Adrenal gland (tissue), 12 donors: ENCODE data around the gene HOXB1. TPM values are rescaled to one million over a fixed set of nuclear protein-coding genes. Genes with fewer than 3 reads are reported as not detected.

Experiments
- DNase-seq, 7 donors: peaks; one replicate each; pipeline ENCODE4 v3.0.0-alpha.2; 2019 to 2020
- H3K27ac ChIP-seq, 5 donors: fragments of 200-600 bp; sonication (generic) in 4 of 5; 1 replicate in 3 of 5; 2 replicates in 2 of 5; pipeline versions ENCODE4 v1.5.1 to v1.8.0; 2016 to 2020; ENCODE audit warnings: mild to moderate bottlenecking in 1 of 5
- H3K27me3 ChIP-seq: fragments of 200-600 bp; 2 replicates; pipeline ENCODE4 v1.8.0; 2021
- H3K36me3 ChIP-seq, 2 donors: fragments of 200-600 bp; replicated peaks in 1 of 2; 1 replicate in 1 of 2; 2 replicates in 1 of 2; pipeline versions ENCODE4 v1.5.1 to v1.8.0; 2018 to 2022
- H3K4me1 ChIP-seq, 2 donors: fragments of 200-600 bp; replicated peaks in 1 of 2; 1 replicate in 1 of 2; 2 replicates in 1 of 2; pipeline versions ENCODE4 v1.5.1 to v1.8.0; 2018 to 2021
- H3K4me3 ChIP-seq, 4 donors: fragments of 200-600 bp; sonication (generic) in 3 of 4; one replicate each; pipeline ENCODE4 v1.5.1; 2016 to 2018
- H3K9me3 ChIP-seq, 3 donors: fragments of 200-600 bp; sonication (generic) in 1 of 3; replicated peaks in 1 of 3; 1 replicate in 2 of 3; 2 replicates in 1 of 3; pipeline versions ENCODE4 v1.5.1 to v1.8.0; 2016 to 2021
- POLR2A ChIP-seq, 2 donors: fragments of 450-650 bp; IDR thresholded peaks; one replicate each; pipeline ENCODE4 v1.6.1; 2017; ENCODE audit warnings: antibody characterized with exemption in 2 of 2, mild to moderate bottlenecking in 2 of 2, moderate library complexity in 1 of 2
- WGBS, 4 donors: extraction: QIAGEN DNeasy Blood & Tissue Kit in 2 of 4; methylation state at CpG; one replicate each; pipeline versions ENCODE4 v1.1.5 to v1.1.7; 2013 to 2017; 5-methylcytosine and 5-hydroxymethylcytosine counted together
- intact Hi-C, 2 donors: fragments of 100-400 bp; cut with DNase I; formaldehyde crosslinking; loops; one replicate each; pipeline versions ENCODE4 v1.14.1 to v1.15.0; 2022 to 2023
- microRNA counts, 2 donors: library from miRNA; unstranded; fragments of <30 nt; microRNA quantifications; one replicate each; lab custom pipeline; 2016
- polyA plus RNA-seq, 3 donors: library from polyadenylated mRNA; stranded (reverse); fragments of 200-250 nt in 2 of 3; fragments of 350-450 nt in 1 of 3; fragmentation: Illumina TruSeq in 1 of 3; extraction: RNeasy Lipid Tissue Mini Kit (QIAGEN cat#74804) in 1 of 3; gene quantifications; one replicate each; pipeline ENCODE4 v1.2.3, GENCODE V29; 2013 to 2014
- small RNA-seq, 2 donors: library from RNA; depleted of rRNA; stranded (forward); fragments of <200 nt; gene quantifications; one replicate each; pipeline ENCODE3, GENCODE V24; 2016
- total RNA-seq, 9 donors: library from RNA; depleted of rRNA in 4 of 9; stranded (reverse); fragments of >200 nt in 4 of 9; fragments of 120-200 nt in 1 of 9; fragmentation: NEBNext Ultra II Directional in 1 of 9; extraction: Animal tissue kit (Norgen Biotek cat#: 25700) in 1 of 9; gene quantifications; one replicate each; pipeline versions ENCODE4 v1.1.0 to v1.2.4, GENCODE V29; 2013 to 2023
- TF ChIP-seq, protein P1 (sequence below), 6 experiments: fragments of 450-650 bp in 4 of 6; fragments of 200-600 bp in 2 of 6; sonication (generic) in 1 of 6; IDR thresholded peaks; 1 replicate in 5 of 6; 2 replicates in 1 of 6; pipeline versions ENCODE4 v1.5.1 to v1.8.0; 2016 to 2021; ENCODE audit warnings: antibody characterized with exemption in 6 of 6, mild to moderate bottlenecking in 2 of 6, moderate library complexity in 1 of 6
- donor health status: healthy with polysubstance abuse.
- donor health status: Bipolar disorder and iron deficiency.
- donor health status: DM: yes; HTN: yes; CAD: no.
- donor health status: DM: no; HTN: no; CAD: no.
- donor health status: DM: no; HTN: no; CAD: no.
- donor health status: DM: yes; HTN: yes; CAD: no.

HOXB1 gene
- total and polyA plus RNA-seq, 12 donors: not detected

GRCh38 chr17:48479014-48479402 is 51.8 kb downstream of the HOXB1 start:
- 76 to 86% (median 84%) methylated on average over 2 of the region's 2 CpGs for WGBS, 4 donors
- Histone ChIP-seq H3K4me3 (no peak overlapping the region), H3K4me1 (no peaks in the 10 kb centered on the region), H3K36me3 (no peaks in the 10 kb centered on the region), H3K27ac (no peak overlapping the region), H3K27me3 (no peaks in the 10 kb centered on the region), H3K9me3 (no peaks in the 10 kb centered on the region)
- no peak for DNase-seq
- intact Hi-C loops: no loop called here
- TF ChIP-seq POLR2A (IDR thresholded peaks at IDR 0.05): no peak
- TF ChIP-seq, protein P1, sequence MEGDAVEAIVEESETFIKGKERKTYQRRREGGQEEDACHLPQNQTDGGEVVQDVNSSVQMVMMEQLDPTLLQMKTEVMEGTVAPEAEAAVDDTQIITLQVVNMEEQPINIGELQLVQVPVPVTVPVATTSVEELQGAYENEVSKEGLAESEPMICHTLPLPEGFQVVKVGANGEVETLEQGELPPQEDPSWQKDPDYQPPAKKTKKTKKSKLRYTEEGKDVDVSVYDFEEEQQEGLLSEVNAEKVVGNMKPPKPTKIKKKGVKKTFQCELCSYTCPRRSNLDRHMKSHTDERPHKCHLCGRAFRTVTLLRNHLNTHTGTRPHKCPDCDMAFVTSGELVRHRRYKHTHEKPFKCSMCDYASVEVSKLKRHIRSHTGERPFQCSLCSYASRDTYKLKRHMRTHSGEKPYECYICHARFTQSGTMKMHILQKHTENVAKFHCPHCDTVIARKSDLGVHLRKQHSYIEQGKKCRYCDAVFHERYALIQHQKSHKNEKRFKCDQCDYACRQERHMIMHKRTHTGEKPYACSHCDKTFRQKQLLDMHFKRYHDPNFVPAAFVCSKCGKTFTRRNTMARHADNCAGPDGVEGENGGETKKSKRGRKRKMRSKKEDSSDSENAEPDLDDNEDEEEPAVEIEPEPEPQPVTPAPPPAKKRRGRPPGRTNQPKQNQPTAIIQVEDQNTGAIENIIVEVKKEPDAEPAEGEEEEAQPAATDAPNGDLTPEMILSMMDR (IDR thresholded peaks at IDR 0.05): no peak

MicroRNAs encoded within 50 kb of the gene (microRNA counts, 767-probe panel; counts per million panel counts)
- microRNA hsa-miR-10a-5p (lab: Ali Mortazavi, UCI): 5,281 to 5,810 counts per million in 2 donors

Small RNAs within 50 kb of the gene (small RNA-seq; reads per million reads assigned to genes)
- gene RF00019: 0 reads per million in 2 donors

Other genes with a start within 250 kb of the HOXB1 start
- gene SKAP1, start 100.8 kb downstream of the HOXB1 start, total RNA-seq: 10 to 100 TPM in 3 of 9 donors, 1 to 10 TPM in 6; 3.2 to 24.0 (median 9.8) TPM
- 100 to 1,000 TPM in 1 of 3 donors, 10 to 100 TPM in 2; 28.1 to 117 (median 52.8) TPM for gene SKAP1, start 100.8 kb downstream of the HOXB1 start, polyA plus RNA-seq
- gene HOXB2, start 14.1 kb upstream of the HOXB1 start, total RNA-seq: 10 to 100 TPM in 8 of 9 donors, 1 to 10 TPM in 1; 6.3 to 61.1 (median 27.8) TPM
- gene HOXB2, start 14.1 kb upstream of the HOXB1 start, polyA plus RNA-seq: 10 to 100 TPM; 17.9 to 73.6 (median 24.2) TPM
- gene HOXB4, start 47.3 kb upstream of the HOXB1 start, total RNA-seq: 1 to 10 TPM; 1.7 to 9.8 (median 2.9) TPM
- gene HOXB4, start 47.3 kb upstream of the HOXB1 start, polyA plus RNA-seq: 1 to 10 TPM; 3.1 to 4.7 (median 4.5) TPM
- 10 to 100 TPM in 4 of 9 donors, 1 to 10 TPM in 5; 2.3 to 18.8 (median 6.9) TPM for gene HOXB3, start 59.2 kb upstream of the HOXB1 start, total RNA-seq
- 10 to 100 TPM in 2 of 3 donors, 1 to 10 TPM in 1; 3.3 to 28.8 (median 11.4) TPM for gene HOXB3, start 59.2 kb upstream of the HOXB1 start, polyA plus RNA-seq
- 1 to 10 TPM in 6 of 9 donors, under 1 TPM in 3; 0.12 to 4.8 (median 2.1) TPM for gene HOXB5, start 62.8 kb upstream of the HOXB1 start, total RNA-seq
- gene HOXB5, start 62.8 kb upstream of the HOXB1 start, polyA plus RNA-seq: 10 to 100 TPM in 1 of 3 donors, 1 to 10 TPM in 2; 4.2 to 10.5 (median 5.6) TPM
- 10 to 100 TPM in 6 of 9 donors, 1 to 10 TPM in 3; 1.7 to 20.3 (median 11.7) TPM for gene HOXB6, start 74.0 kb upstream of the HOXB1 start, total RNA-seq
- gene HOXB6, start 74.0 kb upstream of the HOXB1 start, polyA plus RNA-seq: 10 to 100 TPM; 10.9 to 23.1 (median 11.9) TPM
- gene HOXB7, start 80.0 kb upstream of the HOXB1 start, total RNA-seq: 10 to 100 TPM in 5 of 9 donors, 1 to 10 TPM in 4; 6.2 to 16.7 (median 10.6) TPM
- gene HOXB7, start 80.0 kb upstream of the HOXB1 start, polyA plus RNA-seq: 10 to 100 TPM; 20.3 to 27.0 (median 24.4) TPM
- 10 to 100 TPM in 1 of 9 donors, 1 to 10 TPM in 7, under 1 TPM in 1; 0.72 to 12.2 (median 6.2) TPM for gene HOXB8, start 84.3 kb upstream of the HOXB1 start, total RNA-seq
- 10 to 100 TPM in 1 of 3 donors, 1 to 10 TPM in 2; 4.2 to 13.3 (median 5.6) TPM for gene HOXB8, start 84.3 kb upstream of the HOXB1 start, polyA plus RNA-seq
- gene HOXB9, start 95.3 kb upstream of the HOXB1 start, total RNA-seq: 1 to 10 TPM in 3 of 9 donors, under 1 TPM in 4, not detected in 2; 0.11 to 2.7 (median 0.42) TPM
- 1 to 10 TPM in 1 of 3 donors, under 1 TPM in 2; 0.64 to 1.0 (median 0.72) TPM for gene HOXB9, start 95.3 kb upstream of the HOXB1 start, polyA plus RNA-seq
- gene PRAC1, start 191.5 kb upstream of the HOXB1 start, total RNA-seq: not detected
- 1 to 10 TPM in 1 of 3 donors, not detected in 2; 2.7 TPM for gene PRAC1, start 191.5 kb upstream of the HOXB1 start, polyA plus RNA-seq
- gene PRAC2, start 192.2 kb upstream of the HOXB1 start, total RNA-seq: not detected
- not detected for gene PRAC2, start 192.2 kb upstream of the HOXB1 start, polyA plus RNA-seq
- gene HOXB13, start 197.7 kb upstream of the HOXB1 start, total RNA-seq: under 1 TPM in 2 of 9 donors, not detected in 7; 0.07 to 0.11 TPM
- not detected for gene HOXB13, start 197.7 kb upstream of the HOXB1 start, polyA plus RNA-seq